IPS DF 19.7 (cell line): ENCODE results near the gene RFTN2.
"Not testable (repeated sequence)": the region's sequence is repeated elsewhere in the genome, so short reads cannot be mapped to it uniquely, and the experiment has no call there.

ENCODE experiments used
- DNase-seq: peaks from one replicate; pipeline ENCODE4 v3.0.0-alpha.2; 2013; ENCODE audit warnings: low read depth, low spot score

RFTN2 gene

DNA sequence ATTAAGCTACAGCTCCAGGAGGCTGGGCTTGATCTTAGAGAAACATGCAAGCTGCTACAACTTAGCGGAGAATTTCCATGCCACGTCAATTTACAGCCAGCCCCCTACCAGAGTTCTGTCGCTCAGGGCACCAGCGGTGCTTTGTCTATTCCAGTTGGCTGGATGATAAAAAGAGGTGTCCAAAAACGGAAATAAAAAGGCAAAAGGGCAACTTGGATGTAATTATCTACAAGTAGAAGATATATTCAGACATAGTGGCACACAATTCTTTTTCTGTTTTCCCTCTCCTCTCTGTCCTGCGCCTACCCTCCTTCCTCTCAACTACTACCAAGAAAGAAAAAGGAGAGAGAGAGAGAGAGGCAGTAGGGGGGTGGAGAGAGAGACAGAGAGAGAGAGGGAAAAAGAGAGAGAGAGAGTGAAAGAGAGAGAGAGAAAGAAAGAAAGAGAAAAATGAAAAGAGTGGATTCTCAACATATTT, 363 bp upstream of the RFTN2 start:
- no peak for DNase-seq

DNA sequence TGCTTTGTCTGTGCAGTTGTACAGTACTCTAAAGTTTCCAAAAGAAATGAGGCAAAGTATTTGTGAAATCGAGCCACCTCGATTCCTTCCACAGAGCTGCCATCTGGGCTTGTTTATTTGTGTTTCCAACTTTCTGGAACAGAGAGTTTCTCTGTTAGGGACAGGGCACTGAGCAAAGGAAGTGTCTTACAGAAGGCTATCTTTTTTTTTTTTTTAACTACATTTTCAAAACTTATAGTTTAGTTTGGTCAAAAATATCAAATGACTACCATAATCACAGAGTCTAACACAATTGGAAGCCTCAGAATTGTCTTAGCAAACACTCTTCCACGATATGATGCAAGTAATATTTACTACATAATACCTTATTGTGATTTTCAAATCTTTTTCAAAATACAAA, 796 bp downstream of the RFTN2 start:
- no peak for DNase-seq

DNA sequence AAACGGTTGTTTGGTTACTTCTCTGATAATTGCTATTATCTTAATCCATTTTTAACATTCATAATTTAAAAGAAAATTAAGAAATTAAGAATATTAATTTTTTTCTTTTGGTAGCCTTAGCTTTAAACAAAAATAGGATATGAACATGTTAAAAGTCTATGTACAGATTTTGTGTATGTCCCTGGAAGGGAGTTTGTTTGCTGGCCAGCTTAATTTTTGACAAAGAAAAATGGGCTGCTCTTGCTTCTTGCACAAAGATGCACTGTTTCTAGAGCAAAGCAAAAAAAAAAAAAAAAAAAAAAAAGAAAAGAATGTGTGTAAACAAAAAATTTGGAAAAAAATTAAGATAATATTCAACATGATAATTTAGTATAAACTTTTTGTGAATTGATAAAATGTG, 1.3 kb downstream of the RFTN2 start:
- DNase-seq, result no peak

DNA sequence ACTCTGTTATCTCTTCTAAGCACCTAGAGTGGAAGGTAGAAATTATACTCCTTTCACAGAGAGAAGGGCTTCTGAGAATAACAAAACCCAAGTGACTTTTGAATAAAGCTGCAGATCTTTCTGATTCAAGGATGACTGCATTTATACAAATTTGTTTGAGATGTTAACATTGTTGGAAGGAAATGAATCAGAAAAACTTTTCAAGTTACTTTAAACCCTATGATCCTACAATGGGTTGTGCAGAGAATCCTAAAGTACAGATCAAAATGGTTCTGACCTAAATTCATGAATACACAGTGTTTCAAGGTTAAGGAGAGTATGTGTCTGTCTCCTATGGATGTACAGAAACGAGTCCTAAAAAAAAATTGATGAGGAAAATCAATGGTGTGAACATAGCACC, 1.8 kb downstream of the RFTN2 start:
- DNase-seq, result no peak

DNA sequence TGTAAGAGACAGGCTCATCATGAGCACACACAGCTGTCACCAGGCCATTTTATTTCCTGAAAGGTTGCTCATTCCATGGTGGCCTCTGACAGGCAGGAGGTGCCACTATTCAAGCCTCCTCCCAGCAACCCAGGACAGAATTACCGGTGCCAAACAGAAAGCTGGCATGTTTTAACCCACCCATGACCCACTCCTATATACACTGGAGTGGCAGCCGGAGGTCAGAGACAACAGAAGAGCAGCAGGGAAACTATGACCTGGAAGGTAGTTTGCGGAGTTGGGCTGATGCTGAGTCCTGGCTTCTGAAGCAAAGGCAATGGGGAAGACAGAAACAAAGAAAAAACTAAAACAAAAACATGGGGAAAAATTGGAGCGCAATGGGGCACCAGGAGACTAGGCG, 2.3 kb downstream of the RFTN2 start:
- DNase-seq, result no peak

DNA sequence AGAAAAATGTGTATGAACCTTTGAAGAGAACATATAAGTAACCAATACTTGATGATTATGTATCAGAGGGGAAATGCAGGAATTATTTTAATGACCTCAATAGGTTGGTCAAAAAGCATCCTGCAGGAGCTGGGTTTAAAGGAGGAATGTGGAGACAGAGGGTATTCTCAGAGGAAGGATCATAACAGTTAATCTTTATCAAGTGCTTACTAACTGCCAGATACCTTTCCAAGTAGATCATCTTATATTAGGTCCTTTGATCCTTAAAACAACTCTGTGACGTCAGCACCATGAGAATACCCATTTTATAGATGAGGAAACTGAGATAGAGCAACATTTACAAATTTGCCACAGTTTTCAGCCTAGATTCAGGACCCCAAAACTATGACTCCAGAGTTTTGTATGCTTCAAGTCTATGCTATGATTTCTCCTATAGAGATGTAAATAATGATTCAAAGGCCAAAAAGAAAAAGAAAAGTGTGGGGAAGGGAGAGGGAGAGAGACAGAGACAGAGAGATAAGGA, 3.0 kb downstream of the RFTN2 start:
- DNase-seq, result no peak

GRCh38 chr2:197669077-197669476, 6.3 kb downstream of the RFTN2 start:
- DNase-seq, result no peak

DNA sequence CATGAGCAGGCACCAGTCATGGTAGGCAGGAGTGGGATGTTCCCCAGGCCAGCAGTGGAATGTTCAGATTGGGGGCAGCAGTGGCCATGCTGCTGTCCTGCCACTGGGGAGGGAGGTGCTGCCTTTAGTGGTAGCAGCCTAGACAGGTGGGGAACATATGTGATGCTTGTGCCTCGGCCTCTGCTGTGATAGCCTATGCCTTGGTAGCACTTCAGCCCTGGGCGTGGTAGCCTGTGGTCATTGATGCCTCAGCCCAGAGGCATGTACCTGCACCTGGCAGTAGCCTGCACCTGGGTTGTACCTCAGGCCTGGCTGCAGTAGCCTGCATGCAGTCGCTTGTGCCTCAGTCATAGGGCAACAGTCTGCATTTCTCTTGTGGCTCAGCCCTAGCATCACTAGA, 7.1 kb downstream of the RFTN2 start:
- DNase-seq, result no peak

GRCh38 chr2:197666277-197666676, 9.1 kb downstream of the RFTN2 start:
- DNase-seq, result no peak

- no peak for DNase-seq
These were observed 13.8 kb downstream of the RFTN2 start for GRCh38 chr2:197661626-197662025.

GRCh38 chr2:197657562-197657961, 17.8 kb downstream of the RFTN2 start:
- DNase-seq, result no peak

- no peak for DNase-seq
These were observed 27.3 kb downstream of the RFTN2 start for GRCh38 chr2:197647961-197648690.

- no peak for DNase-seq
These were observed 33.7 kb downstream of the RFTN2 start for GRCh38 chr2:197641666-197642065.

GRCh38 chr2:197640571-197641122, 34.7 kb downstream of the RFTN2 start:
- not testable (repeated sequence) for DNase-seq

DNA sequence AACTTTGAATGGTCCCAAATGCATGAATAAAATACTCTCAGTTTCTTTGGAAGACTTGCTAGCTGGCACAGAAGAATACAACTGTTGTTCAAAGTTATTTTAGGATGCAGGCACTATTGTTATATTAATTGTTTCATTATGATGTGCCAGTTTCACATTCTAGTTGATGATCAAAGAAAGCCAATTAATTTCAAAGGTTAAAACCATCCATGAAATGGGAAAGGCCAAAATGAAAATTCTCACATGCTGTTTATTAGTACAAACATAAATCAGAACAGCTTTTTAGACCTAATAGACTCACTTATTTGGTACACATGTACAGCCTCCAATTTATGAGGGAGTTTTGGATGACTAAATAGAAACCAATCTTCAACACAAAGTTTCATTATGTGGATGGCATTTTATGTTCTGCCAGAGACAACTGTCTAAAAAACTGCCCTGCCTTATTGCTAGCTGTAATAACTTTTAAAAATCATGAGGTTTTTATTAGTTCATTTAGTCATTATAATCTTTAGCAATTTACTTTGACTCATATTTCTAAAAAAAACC, 42.2 kb downstream of the RFTN2 start:
- no peak for DNase-seq

DNA sequence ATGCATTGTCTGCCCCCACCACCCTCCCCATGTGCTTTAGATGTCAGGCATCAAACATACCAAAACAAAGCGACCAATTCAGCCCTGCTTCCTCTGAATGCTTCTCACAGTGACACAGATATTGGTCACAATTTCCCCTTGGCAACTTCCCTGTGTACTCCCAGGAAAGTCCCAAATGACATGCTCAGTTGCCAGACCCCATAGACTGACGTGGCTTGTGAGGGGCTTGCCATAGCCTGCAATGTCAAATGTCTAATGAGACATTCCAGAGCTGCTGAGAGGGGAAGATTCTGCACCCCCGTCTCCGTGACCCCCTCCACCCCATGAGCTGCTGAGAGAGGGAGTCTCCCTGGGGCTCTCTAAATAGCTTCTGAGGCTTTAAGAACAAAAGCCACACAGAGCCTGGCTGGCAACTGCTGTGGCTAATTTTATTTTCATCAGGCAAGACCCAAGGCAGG, 47.3 kb downstream of the RFTN2 start:
- no peak for DNase-seq

- DNase-seq, result no peak
These were observed 48.3 kb downstream of the RFTN2 start for GRCh38 chr2:197626965-197627625.

GRCh38 chr2:197620133-197620532, 55.3 kb downstream of the RFTN2 start:
- DNase-seq, result no peak

DNA sequence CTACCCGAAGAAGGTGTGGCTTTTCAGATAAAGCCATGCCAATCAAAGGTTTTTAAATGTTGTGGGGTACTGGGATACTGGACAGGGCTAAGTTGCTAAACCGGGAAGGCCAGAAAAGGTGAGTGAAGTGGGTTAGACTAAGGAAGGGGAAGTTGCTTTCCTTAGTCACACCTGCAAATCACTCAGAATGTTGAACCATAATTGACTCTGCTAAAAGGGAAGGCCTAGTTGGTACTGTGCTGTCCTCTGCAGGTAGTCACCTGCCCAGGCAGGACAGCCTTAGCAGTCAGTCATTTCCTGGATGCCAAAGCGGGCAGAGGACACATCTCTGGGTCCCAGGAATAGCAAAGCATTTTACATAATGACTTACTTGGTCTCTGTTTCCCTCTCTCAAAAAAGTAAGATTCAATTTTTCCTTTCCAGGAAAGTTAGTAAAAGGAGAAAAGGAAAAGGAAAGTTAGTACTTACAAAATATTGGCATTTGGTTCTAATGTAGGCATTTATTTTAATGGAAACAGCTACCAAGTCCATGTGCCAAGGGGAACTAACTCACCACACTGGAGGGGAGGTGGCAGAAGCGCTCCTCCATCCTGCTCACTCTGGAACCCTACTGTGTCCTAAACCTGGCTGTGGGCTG, 60.3 kb downstream of the RFTN2 start:
- no peak for DNase-seq

- DNase-seq, result no peak
These were observed 60.9 kb downstream of the RFTN2 start for GRCh38 chr2:197614532-197614931.

- DNase-seq, result no peak
These were observed 61.8 kb downstream of the RFTN2 start for GRCh38 chr2:197613509-197613987.

- DNase-seq, result no peak
These were observed 69.2 kb downstream of the RFTN2 start for GRCh38 chr2:197606180-197606579.
